ENCODE measurements around the gene UVRAG. TPM values are rescaled to one million over a fixed set of nuclear protein-coding genes. Genes with fewer than 3 reads are reported as not detected.

UVRAG gene
- total RNA-seq, 1 donor from 2014 or later: 45.2 TPM

DNA sequence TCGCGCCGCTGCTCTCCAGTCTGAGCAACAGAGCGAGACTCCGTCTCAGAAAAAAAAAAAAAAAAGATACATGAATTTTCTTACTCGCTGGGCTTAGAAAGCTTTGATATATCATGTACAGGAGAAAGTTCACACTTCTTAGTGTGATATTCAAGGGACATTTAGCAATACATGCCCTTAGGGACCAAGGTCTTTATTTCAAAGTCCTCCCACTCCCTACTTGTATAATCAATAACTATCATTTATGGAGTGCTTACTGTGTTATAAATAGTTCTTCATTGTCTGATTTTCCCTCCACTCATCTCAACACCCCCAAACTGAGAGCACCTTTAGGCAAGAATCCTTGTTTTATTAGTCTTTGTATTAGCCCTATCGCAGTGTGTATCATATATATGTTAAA is 103.3 kb downstream of the UVRAG start:
- H3K9me3 ChIP-seq: no peaks in the 10 kb centered on the region
- intact Hi-C loops (cut with DNase I): no loop called here
- H3K4me3 ChIP-seq: no peak overlapping the region
- TF ChIP-seq, protein P1, sequence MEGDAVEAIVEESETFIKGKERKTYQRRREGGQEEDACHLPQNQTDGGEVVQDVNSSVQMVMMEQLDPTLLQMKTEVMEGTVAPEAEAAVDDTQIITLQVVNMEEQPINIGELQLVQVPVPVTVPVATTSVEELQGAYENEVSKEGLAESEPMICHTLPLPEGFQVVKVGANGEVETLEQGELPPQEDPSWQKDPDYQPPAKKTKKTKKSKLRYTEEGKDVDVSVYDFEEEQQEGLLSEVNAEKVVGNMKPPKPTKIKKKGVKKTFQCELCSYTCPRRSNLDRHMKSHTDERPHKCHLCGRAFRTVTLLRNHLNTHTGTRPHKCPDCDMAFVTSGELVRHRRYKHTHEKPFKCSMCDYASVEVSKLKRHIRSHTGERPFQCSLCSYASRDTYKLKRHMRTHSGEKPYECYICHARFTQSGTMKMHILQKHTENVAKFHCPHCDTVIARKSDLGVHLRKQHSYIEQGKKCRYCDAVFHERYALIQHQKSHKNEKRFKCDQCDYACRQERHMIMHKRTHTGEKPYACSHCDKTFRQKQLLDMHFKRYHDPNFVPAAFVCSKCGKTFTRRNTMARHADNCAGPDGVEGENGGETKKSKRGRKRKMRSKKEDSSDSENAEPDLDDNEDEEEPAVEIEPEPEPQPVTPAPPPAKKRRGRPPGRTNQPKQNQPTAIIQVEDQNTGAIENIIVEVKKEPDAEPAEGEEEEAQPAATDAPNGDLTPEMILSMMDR (IDR thresholded peaks at IDR 0.05): no peak
- H3K27me3 ChIP-seq: no peaks in the 10 kb centered on the region
- H3K36me3 ChIP-seq: no peaks in the 10 kb centered on the region
- no peak overlapping the region for H3K27ac ChIP-seq
- peaks cover 0 to 10% of the 10 kb centered on the region in 2 donors for H3K4me1 ChIP-seq
- no peak for DNase-seq (ENCODE audit: low spot score in 2 of 2)

DNA sequence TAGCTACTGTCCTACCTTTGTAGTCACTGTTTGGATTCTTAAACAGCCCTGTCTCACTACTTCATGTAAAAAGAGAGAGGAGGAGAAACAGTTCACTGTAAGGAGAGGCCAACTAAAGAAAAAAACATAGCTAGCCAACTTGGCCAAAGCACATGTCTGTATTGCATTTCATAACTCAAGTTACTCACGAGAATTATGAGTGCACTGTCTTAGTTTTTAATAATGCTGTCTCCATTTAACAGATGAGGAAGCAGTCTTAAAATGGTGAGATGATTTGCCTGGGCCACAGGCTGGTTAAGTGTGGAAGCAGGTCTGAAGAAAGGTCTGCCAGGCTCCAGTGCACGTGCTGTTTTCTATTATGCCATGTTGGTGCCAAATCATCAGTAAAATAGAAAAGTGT is 104.5 kb downstream of the UVRAG start:
- Histone ChIP-seq H3K36me3 (no peaks in the 10 kb centered on the region), H3K27me3 (no peaks in the 10 kb centered on the region), H3K27ac (no peak overlapping the region), H3K9me3 (no peaks in the 10 kb centered on the region), H3K4me3 (no peak overlapping the region), H3K4me1 (peaks cover 0 to 10% of the 10 kb centered on the region in 2 donors)
- TF ChIP-seq, protein P1 (IDR thresholded peaks at IDR 0.05): no peak
- no peak for DNase-seq (ENCODE audit: low spot score in 2 of 2)
- intact Hi-C loops (cut with DNase I): no loop called here

DNA sequence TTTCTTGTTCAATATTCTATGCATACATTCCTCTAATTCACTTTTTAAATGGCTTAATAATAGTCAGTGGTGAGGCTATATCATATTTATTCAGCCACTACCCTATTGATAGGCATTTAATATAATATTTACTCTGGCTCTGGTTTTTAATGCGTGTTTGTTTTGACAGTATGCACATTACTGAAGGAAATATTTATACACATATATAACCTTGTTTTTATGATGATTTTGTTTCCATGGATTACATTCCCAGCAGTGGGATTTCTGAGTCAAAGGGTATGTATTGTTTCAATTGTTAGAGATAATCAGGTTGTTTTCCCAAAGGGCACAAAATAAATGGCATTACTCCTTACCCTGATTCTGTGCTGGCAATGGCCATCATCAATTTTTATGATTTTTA is 105.8 kb downstream of the UVRAG start:
- H3K4me3 ChIP-seq: no peak overlapping the region
- no peaks in the 10 kb centered on the region for H3K27me3 ChIP-seq
- H3K27ac ChIP-seq: no peak overlapping the region
- H3K9me3 ChIP-seq: no peaks in the 10 kb centered on the region
- intact Hi-C loops (cut with DNase I): no loop called here
- DNase-seq (ENCODE audit: low spot score in 2 of 2): no peak
- H3K36me3 ChIP-seq: no peaks in the 10 kb centered on the region
- TF ChIP-seq, protein P1 (IDR thresholded peaks at IDR 0.05): no peak
- H3K4me1 ChIP-seq: peaks cover 2 to 18% of the 10 kb centered on the region in 2 donors

DNA sequence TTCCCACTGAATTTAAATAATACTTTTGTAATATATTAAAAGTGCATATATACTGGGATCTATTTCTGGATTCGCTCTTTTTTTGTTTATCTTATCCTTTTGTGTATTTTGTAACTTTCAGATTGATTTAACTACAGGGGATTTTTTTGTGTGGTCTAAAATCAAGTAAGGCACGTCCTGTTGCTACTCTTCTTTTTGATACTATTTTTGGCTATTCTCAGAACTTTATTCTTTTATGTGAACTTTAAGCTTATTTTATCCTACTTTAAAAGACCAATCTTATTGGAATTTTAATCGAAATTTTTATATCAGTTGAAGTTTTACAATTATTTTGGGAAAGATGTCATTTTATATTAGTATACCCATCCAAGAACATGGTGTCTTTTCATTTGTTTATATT is 106.8 kb downstream of the UVRAG start:
- Histone ChIP-seq H3K36me3 (no peaks in the 10 kb centered on the region), H3K4me3 (no peak overlapping the region), H3K4me1 (peaks cover 2 to 18% of the 10 kb centered on the region in 2 donors), H3K9me3 (no peaks in the 10 kb centered on the region), H3K27ac (no peak overlapping the region), H3K27me3 (no peaks in the 10 kb centered on the region)
- TF ChIP-seq, protein P1 (IDR thresholded peaks at IDR 0.05): no peak
- intact Hi-C loops (cut with DNase I): no loop called here
- DNase-seq (ENCODE audit: low spot score in 2 of 2): no peak

DNA sequence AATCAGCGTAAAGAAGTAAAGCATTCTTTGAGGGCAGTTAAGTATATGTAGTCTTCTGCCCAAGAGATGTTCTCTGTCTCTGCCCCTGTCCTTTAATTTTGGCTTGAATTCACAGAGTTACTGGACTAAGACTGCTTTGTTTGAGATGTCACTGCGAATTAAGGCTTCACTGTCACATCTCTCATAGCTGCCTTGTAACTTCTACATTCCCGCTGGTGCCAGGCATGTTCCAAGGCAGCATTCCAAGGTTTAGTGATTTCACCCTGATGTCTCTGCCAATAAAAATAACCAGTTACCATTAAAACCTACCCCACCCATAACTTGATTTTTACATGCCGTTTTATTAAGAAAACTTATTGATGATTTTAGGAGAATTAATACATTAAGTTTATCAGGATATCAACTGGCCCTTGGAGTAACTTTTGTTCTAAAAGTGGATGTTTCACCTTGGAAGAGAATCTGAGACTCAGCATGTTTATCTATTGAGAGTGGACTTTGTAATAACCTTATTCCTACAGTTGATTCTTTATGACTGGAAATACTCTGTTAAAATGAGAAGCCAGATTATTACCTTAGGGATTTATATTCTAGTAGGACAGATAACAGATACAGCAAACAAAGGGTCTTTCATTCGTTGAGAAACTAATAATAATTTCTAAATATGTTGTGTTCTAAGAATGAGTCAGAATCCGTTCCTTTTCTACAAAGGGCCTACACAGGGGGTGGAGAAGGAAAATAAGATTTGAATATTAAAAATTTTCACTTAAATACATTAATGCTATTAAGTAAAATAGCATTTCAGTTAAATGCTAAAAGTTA is 110.2 kb downstream of the UVRAG start:
- peak overlapping the region in 1 of 2 donors; percentile 27 for H3K4me3 ChIP-seq
- intact Hi-C loops (cut with DNase I): no loop called here
- no peaks in the 10 kb centered on the region for H3K36me3 ChIP-seq
- TF ChIP-seq, protein P1 (IDR thresholded peaks at IDR 0.05): no peak
- H3K4me1 ChIP-seq: peaks cover 2 to 8% of the 10 kb centered on the region in 2 donors
- H3K27me3 ChIP-seq: no peaks in the 10 kb centered on the region
- peak overlapping the region; percentile 17 to 41 for H3K27ac ChIP-seq
- no peaks in the 10 kb centered on the region for H3K9me3 ChIP-seq
- no peak for DNase-seq (ENCODE audit: low spot score in 2 of 2)

All from ascending aorta (tissue), 2 donors.